Heart left ventricle (tissue), 13 donors: ENCODE measurements around the gene ZNF365.

Source experiments
- CTCF ChIP-seq, 12 donors: fragments of 200-600 bp; sonication (generic) in 4 of 12; IDR thresholded peaks; one replicate each; pipeline versions ENCODE4 v1.5.0 to v1.8.0; 2018 to 2022; ENCODE audit warnings: antibody characterized with exemption in 12 of 12, mild to moderate bottlenecking in 5 of 12
- POLR2A ChIP-seq, 2 donors: fragments of 450-650 bp; IDR thresholded peaks; one replicate each; pipeline ENCODE4 v1.6.1; 2017; ENCODE audit warnings: antibody characterized with exemption in 2 of 2, mild to moderate bottlenecking in 2 of 2, moderate library complexity in 2 of 2
- donor health status: ischemic (EF 13 %, LVEDD 7.1; RV severe dilation, severe dysfunction).
- donor health status: DM: no; HTN: yes; CAD: no.
- donor health status: DM: no; HTN: no; CAD: no.
- donor health status: ischemic (EF 25% LVEDD 6.9; RV normal size, moderate dysfunction).
- donor health status: ischemic (EF 25% LVEDD 5.7; RV mildly dilated, moderate dysfunction).
- donor health status: ischemic (EF 35%, LVEDD 5.7; RV mildly dilated, moderate dysfunction).
- donor health status: nonischemic (EF 11% LVEDD 7.7; RV severe dilation, severe dysfunction).
- donor health status: DM: yes; HTN: yes; CAD: no.
- donor health status: PGD.
- donor health status: ischemic (EF 29% LVEDD 5.4; RV normal size, mild dysfunction).
- donor health status: nonischemic (EF 23%, LVEDD 6.1; RV moderate dilation, normal function).

- TF ChIP-seq CTCF (IDR thresholded peaks at IDR 0.05) (no peak), POLR2A (IDR thresholded peaks at IDR 0.05) (no peak)
These were observed 2.9 kb downstream of the ZNF365 start for GRCh38 chr10:62377026-62377415.
